Fibroblast of peridontal ligament (primary cell): ENCODE data around the gene PCSK5.

Experiments
- DNase-seq: peaks from one replicate; pipeline ENCODE4 v3.0.0-alpha.2; 2010; ENCODE audit errors: extremely low read depth

PCSK5 gene

DNA sequence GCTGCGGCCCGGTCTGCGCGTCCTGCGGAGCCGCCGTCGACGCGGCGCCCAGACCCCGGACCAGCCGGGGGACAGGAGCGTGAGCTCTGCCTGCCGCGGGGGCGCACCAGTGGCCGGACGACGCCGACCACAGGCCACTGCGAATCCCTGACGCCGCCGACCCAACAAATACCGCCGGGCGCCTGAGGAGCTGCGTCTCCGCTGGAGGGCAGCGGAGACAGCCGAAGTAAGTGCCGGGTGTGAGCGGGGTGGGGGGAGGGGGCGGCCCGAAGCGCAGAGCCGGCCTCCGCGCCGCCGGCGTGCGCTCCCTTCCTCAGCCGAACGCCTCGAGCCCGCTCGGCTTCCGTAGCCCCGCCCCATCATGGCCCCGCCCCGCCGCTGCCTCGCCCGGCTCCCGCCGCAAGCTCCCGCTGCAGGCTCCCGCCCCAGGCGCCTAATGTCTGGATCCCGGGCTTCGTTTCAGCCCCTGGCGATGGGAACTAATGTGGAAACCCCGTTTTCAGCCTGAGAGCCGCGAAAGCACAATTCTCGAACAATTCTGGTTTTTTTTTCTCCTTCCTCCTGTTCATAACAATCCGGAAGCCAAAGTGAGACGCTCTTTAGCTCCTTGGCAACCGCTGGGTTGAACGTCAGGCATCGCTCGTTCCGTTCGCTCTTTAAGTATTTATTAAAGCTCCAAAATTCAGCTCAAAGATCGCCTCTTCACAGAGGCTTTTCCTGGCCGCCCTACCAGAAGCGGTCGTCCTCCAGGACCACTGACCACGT, 503.9 kb downstream of the PCSK5 start, which contains the start of gene RFK:
Gene RFK (minus strand): TSS at position 232 of the 765 bp plus-strand sequence. CDS start 255 bp downstream, outside the sequence.
- DNase-seq: peak; percentile 88

DNA sequence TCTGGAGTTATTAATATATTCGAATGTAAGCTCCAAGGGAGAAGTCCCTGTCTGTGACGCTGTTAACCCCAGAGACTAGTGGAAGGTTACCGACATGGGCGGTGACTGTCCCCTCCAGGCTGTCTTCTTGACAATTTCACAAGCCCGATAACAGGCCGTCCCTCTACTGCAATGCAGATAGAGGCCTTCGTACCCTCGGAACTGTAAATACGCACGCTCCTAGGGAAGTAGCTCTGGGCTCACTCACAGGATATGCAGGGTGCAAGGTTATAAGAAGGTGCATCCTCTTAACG, 504.4 kb downstream of the PCSK5 start:
- no peak for DNase-seq

DNA sequence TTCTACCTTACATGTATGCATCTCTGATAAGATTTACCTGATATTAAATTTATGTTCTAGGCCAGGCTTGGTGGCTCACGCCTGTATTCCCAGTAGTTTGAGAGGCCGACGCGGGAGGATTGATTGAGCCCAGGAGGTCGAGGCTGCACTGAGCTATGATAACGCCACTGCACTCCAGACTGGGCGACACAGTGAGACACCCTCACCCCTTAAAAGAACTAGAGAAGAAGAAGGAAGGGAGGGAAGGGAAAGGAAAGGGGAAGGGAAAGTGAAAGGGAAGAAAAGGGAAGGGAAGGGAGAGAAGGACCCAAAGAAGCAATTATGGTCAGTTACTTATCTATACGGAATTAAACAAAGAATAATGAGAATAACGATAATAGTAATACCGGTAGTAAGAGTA, 504.9 kb downstream of the PCSK5 start:
- no peak for DNase-seq

DNA sequence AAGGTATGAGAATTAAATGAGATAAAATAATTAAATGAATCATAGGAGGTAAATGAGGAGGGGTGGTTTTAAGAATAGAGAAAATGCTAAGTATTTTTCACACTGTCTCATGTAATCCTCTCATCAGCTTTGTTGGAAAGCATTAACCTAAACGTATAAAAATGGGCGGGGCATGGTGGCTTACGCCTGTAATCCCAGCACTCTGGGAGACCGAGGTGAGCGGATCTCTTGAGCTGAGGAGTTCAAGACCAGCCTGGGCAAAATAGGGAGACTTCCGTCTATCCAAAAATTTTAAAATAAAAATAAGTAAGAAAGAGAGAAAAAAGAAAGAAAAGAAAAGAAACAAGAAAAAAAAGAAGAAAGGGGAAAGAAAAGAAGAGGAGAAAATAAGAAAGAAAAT, 505.7 kb downstream of the PCSK5 start:
- DNase-seq: no peak

DNA sequence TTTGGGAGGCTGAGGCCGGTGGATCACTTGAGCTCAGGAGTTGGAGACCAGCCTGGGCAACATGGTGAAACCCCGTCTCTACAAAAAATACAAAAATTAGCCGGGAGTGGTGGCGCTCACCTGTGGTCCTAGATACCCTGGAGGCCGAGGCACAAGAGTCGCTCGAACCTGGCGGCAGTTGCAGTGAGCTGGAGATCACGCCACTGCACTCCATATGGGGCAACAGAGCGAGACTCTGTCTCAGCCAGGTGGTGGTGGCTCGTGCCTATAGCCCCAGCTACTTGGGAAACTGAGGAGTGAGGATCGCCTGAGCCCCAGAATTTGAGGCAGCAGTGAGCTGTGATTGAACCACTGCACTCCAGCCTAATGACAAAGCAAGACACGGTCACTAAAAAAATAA, 506.1 kb downstream of the PCSK5 start:
- no peak for DNase-seq

DNA sequence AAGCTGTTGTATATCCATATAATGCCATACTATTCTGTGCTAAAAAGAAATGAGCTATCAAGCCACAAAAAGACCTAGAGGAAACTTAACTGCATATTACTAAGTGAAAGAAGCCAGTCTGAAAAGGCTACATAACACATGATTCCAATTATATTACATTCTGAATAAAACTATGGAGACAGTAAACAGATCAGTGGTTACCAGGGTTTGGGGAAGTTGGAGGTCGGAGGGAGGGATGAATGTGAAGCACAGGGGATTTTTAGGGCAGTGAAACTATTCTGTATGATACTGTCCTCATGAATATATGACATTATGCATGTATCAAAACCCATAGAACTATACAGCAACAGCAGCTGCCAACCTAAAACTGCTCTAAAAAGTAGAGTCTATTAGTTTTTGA, 509.4 kb downstream of the PCSK5 start:
- peak; percentile 73 for DNase-seq

DNA sequence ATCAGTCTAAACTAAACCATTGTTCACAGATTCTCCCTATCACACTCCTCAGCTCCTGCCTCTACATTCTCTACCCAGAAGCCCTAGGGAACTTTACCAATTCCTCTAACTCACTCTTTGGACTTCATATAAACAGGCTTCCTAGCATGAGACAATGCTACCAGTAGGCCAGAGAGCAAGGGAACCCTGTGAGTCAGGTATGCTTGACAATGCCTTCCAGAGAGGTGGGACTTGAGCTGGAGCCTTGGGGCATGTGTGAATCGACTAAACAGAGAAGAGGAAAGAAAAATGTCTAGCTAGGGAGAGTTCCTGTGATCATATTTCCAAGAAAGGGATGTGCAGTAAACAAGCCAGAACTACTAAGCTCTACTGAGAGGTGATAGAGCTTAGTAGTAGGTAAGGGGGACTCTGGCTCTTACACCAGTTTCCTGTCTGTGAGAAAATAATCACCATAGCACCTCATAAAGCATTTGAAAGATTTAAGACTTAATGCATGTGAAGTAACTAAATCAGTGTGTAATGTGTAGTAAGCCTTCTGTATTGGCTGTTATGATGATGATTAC, 510.1 kb downstream of the PCSK5 start:
- peak; percentile 14 for DNase-seq

DNA sequence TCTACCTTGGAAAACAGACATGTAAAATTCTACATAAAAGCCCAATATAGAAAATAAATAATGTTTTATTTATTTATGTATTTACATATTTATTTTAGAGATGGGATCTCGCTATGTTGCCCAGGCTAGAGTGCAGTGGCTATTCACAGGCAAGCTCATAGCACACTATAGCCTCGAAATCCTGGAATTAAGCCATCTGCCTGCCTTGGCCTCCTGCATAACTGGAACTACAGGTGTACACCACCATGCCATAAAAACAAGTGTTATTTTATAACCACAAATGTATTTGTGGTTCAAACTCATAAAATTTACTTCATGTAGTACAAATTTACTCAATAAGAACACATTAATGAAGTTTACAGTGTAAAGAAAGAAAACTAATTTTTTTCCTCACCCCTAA, 510.7 kb downstream of the PCSK5 start:
- DNase-seq: no peak

DNA sequence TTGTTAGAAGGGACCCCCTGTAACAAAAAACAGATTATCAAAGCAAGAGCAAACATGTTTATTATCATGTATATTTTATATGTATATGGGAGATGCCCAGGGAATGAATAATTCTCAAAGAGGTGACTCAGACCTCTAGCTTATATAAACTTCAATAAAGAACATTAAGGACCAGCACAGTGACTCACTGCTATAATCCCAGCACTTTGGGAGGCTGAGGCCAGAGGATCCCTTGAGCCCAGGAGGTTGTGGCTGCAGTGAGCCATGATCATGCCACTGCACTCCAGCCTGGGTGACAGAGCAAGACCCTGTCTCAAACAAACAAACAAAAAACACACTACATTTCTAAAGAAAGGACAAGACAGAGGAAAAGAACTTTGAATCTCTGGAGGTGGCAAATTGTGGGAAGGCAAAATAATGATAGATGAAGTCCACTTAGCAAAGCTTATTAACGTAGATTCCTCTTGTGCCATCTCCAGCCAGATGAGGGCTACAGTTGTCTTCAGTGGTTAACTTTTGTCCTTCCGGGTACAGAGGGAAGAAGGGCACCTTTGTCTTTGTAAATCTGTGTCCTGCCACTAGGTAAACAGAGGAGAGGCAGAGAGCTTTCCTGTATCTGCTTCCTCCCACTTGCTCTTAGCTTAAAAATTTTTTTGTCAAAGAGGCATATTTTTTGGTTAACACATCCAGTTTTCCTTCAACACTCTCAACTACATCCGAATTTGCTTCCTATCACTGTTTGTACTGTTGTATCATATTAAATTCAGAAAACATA, 511.3 kb downstream of the PCSK5 start:
- no peak for DNase-seq

DNA sequence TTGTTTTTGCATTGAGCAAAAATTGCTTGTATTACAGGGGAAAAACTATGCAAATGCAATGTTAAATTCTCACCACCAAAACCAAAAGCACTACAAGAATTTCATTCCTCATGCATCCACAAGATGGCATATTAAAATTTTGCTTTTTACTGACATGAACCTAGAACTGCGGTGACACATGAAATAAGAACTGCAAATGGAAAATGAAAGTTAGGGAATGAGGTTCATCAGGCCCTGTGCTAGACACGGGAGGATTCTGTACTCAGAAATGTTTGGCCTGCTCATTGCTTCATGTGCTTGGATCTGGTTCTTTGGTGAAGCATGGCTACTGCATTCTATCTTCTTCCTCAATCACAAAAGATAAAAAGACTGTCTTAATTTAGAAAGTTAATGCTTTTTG, 512.9 kb downstream of the PCSK5 start:
- DNase-seq: peak; percentile 93

DNA sequence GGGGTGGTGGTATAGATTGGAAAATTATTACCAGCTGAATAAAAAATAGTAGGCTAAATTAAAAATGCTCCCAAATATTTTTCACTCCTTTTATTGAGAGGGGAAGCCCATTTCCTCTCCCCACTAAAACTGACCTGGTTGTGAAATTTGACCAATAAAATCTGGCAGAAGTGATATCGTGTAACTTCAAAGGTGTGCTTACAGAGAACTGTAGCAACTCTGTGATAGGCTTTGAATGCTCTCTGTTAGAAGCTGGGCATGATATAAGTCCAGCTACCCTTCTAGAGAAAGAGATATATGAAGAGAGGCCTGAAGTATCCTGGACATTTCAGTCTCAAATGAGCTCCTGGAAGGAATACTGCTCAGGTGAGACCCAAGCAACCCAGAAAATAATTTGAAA, 513.9 kb downstream of the PCSK5 start:
- no peak for DNase-seq

DNA sequence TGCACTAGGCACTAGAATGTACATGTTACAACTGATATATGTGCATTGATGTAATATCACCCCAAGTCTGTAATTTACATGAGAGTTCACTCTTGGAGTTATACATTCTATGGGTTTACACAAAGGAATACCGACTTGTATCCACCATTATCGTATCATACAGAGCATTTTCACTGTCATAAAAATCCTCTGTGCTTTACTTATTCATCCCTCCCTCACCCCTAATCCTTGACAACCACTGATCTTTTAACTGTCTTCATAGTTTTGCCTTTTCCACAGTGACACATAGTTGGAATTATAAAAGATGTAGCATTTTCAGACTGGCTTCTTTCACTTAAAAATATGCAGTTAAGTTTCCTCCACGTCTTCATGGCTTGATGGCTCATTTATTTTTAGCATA, 514.9 kb downstream of the PCSK5 start:
- DNase-seq: no peak

DNA sequence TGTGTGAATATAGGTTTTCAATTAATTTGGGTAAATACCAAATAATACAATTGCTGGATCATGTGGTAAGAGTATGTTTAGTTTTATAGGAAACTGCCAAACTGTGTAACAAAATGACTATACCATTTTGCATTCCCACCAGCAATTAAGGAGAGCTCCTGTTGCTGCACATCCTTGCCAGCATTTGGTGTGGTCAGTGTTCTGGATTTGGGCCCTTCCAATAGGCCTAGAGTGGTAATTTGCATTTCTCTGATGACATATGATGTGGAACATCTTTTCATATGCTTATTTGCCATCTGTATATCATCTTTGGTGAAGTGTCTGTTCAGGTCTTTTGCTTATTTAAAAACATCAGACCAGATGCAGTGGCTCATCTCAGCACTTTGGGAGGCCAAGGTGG, 515.4 kb downstream of the PCSK5 start:
- peak; percentile 52 for DNase-seq
